Breast epithelium (tissue), 3 donors: Measurements from ENCODE around the gene CETN3.

Experiments used
- POLR2A ChIP-seq: fragments of 450-650 bp; IDR thresholded peaks from one replicate; pipeline ENCODE4 v1.6.1; 2016; ENCODE audit warnings: antibody characterized with exemption, mild to moderate bottlenecking, moderate library complexity
- TF ChIP-seq, protein P1 (sequence below), 3 donors: fragments of 450-650 bp; IDR thresholded peaks; one replicate each; pipeline ENCODE4 v1.5.1; 2016 to 2017; ENCODE audit warnings: antibody characterized with exemption in 3 of 3, mild to moderate bottlenecking in 3 of 3, moderate library complexity in 3 of 3

DNA sequence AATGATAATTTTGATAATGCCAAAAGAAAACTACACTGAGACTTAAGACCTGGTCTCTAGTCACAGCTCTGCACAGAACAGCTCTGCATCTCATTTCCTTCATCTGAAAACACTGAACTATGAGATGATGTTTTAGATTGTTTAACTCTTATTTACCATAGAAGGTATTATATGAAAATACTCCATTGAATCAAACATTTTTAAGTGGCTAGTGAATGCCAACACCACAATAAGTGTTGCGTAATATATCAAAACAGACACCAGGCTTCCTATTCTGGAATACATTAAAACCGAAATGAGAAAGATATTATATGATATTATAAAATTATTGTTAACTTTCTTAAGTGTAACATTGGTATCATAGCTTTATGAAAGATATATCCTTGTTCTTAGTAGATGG lies 14.6 kb downstream of the CETN3 start:
- no peak for TF ChIP-seq POLR2A
- TF ChIP-seq, protein P1, sequence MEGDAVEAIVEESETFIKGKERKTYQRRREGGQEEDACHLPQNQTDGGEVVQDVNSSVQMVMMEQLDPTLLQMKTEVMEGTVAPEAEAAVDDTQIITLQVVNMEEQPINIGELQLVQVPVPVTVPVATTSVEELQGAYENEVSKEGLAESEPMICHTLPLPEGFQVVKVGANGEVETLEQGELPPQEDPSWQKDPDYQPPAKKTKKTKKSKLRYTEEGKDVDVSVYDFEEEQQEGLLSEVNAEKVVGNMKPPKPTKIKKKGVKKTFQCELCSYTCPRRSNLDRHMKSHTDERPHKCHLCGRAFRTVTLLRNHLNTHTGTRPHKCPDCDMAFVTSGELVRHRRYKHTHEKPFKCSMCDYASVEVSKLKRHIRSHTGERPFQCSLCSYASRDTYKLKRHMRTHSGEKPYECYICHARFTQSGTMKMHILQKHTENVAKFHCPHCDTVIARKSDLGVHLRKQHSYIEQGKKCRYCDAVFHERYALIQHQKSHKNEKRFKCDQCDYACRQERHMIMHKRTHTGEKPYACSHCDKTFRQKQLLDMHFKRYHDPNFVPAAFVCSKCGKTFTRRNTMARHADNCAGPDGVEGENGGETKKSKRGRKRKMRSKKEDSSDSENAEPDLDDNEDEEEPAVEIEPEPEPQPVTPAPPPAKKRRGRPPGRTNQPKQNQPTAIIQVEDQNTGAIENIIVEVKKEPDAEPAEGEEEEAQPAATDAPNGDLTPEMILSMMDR (IDR thresholded peaks at IDR 0.05) = no peak
